Endothelial cell of umbilical vein (primary cell): Measurements from ENCODE around the gene SUV39H2.

ENCODE experiments used
- EZH2 ChIP-seq: IDR thresholded peaks from 2 replicates; pipeline ENCODE4 v1.6.1; 2012; ENCODE audit warnings: borderline replicate concordance, low read depth, mild to moderate bottlenecking, moderate library complexity, low read length, inconsistent platforms; ENCODE audit not compliant: severe bottlenecking
- GATA2 ChIP-seq: IDR thresholded peaks from 2 replicates; pipeline ENCODE4 v1.7.0; 2011; ENCODE audit warnings: low read depth, mild to moderate bottlenecking, moderate library complexity, mixed read lengths, low read length; ENCODE audit not compliant: insufficient read length, insufficient read depth
- JUN ChIP-seq: IDR thresholded peaks from 2 replicates; pipeline ENCODE4 v1.6.1; 2011; ENCODE audit warnings: borderline replicate concordance, low read depth; ENCODE audit not compliant: insufficient read length, insufficient read depth
- MYC ChIP-seq: IDR thresholded peaks from one replicate; pipeline ENCODE4 v1.6.1; 2011; ENCODE audit warnings: mild to moderate bottlenecking, low read depth, low read length
- POLR2A ChIP-seq: IDR thresholded peaks from 2 replicates; pipeline ENCODE4 v1.6.1; 2012; ENCODE audit warnings: low read depth, mild to moderate bottlenecking, control low read depth, low read length
- POLR2AphosphoS5 ChIP-seq: IDR thresholded peaks from 2 replicates; pipeline ENCODE4 v1.6.1; 2012; ENCODE audit warnings: low read depth, mild to moderate bottlenecking, control low read depth, low read length, moderate library complexity; ENCODE audit not compliant: insufficient read depth
- TF ChIP-seq, protein P1 (sequence below), 2 donors: IDR thresholded peaks; 1 replicate in 1 of 2; 2 replicates in 1 of 2; pipeline ENCODE4 v1.5.1; 2011; ENCODE audit warnings: low read length in 2 of 2, mild to moderate bottlenecking in 2 of 2, moderate library complexity in 2 of 2, control low read depth in 1 of 2, inconsistent platforms in 1 of 2, low read depth in 1 of 2; ENCODE audit not compliant: insufficient read depth in 1 of 2; ENCODE audit errors: extremely low read depth in 1 of 2
- TF ChIP-seq, protein P2 (sequence below): IDR thresholded peaks from 2 replicates; pipeline ENCODE4 v1.6.1; 2011; ENCODE audit not compliant: insufficient read depth, insufficient read length

DNA sequence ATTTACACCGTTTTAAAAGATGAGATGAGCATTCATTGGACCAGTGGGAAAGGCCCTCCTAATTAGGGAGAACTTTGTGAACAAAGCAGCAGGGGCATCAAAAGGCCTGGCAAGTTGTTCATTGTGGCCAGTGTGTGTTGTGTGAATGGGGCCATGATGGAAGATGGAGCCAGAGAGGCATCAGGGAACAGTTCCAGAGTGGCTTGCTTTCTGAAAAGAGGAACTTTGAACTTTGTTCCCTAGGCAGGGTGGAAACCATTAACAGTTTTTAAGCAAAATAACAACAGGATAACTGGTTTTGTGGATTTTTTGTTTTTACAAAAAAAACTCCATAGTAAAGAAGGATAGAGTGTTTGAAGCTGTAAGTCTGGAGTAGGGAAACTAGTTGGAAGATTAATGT, 12.5 kb downstream of the SUV39H2 start:
- TF ChIP-seq, protein P1, sequence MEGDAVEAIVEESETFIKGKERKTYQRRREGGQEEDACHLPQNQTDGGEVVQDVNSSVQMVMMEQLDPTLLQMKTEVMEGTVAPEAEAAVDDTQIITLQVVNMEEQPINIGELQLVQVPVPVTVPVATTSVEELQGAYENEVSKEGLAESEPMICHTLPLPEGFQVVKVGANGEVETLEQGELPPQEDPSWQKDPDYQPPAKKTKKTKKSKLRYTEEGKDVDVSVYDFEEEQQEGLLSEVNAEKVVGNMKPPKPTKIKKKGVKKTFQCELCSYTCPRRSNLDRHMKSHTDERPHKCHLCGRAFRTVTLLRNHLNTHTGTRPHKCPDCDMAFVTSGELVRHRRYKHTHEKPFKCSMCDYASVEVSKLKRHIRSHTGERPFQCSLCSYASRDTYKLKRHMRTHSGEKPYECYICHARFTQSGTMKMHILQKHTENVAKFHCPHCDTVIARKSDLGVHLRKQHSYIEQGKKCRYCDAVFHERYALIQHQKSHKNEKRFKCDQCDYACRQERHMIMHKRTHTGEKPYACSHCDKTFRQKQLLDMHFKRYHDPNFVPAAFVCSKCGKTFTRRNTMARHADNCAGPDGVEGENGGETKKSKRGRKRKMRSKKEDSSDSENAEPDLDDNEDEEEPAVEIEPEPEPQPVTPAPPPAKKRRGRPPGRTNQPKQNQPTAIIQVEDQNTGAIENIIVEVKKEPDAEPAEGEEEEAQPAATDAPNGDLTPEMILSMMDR (IDR thresholded peaks at IDR 0.05; ENCODE audit: extremely low read depth in 1 of 2, insufficient read depth in 1 of 2, low read depth in 1 of 2, low read length in 2 of 2): no peak
- no peak for TF ChIP-seq POLR2A
- TF ChIP-seq EZH2: no peak
- TF ChIP-seq JUN: no peak
- no peak for TF ChIP-seq POLR2AphosphoS5
- TF ChIP-seq, protein P2, sequence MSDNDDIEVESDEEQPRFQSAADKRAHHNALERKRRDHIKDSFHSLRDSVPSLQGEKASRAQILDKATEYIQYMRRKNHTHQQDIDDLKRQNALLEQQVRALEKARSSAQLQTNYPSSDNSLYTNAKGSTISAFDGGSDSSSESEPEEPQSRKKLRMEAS: no peak
- no peak for TF ChIP-seq MYC
- TF ChIP-seq GATA2: no peak
